GM03348 (cell line): ENCODE results near the gene NMNAT1.
A peak's percentile ranks its signal among the peaks of the same experiment; 100 is the strongest.
"Not testable (repeated sequence)": the region's sequence is repeated elsewhere in the genome, so short reads cannot be mapped to it uniquely, and the experiment has no call there.

Experiments
- DNase-seq: peaks from one replicate; pipeline ENCODE4 v3.0.0; 2012; ENCODE audit warnings: low spot score

The NMNAT1 gene

GRCh38 chr1:9942939-9943788 is at the start of gene NMNAT1, which contains the start of gene LZIC:
TSS of gene NMNAT1 (plus strand) at chr1:9943475. CDS start at chr1:9972074, 28,599 bp downstream.
TSS of gene LZIC (minus strand) at chr1:9943391. CDS start at chr1:9936619, 6,772 bp downstream.
- DNase-seq: peak; percentile 97

GRCh38 chr1:9894115-9894514 is 49.2 kb upstream of the NMNAT1 start:
- DNase-seq: no peak

DNA sequence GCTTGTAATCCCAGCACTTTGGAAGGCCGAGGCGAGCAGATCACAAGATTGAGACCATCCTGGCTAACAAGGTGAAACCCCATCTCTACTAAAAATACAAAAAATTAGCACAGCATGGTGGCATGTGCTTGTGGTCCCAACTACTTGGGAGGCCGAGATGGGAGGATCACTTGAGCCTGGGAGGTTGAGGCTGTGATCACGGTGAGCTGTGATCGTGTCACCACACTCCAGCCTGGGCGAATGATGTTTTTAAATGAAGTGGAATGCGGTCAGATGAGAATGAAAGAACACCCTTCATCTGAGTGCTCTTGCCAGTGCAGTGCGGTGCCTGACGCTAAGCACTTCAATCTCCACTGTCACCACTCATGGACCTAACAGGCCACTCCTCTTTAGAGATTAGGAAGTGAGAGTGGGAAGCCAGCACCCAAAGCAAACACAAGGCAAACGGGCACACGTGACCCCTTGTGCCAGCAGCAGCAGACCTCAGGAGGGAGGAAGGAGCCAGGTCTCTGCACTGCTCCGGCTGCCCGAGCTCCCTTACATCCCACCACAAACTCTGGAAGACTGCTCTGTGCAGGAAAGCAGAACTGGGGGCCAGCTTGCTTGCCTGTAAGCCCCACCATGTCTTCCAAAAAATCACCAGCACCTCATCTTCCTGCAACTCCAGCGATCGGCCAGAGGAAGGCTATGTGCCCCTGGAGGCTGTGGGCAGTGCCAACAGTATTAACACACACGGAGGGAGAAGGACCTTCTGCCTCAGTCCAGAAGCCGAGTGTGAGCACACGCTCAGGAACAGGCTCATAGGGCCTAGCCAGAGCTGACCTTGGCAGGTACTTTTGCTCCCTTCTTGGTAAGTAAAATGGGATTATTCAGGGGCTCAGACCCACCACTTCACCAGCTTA is 42.9 kb upstream of the NMNAT1 start:
- no peak for DNase-seq

- no peak for DNase-seq
These were observed 41.9 kb upstream of the NMNAT1 start for GRCh38 chr1:9901148-9902059.

GRCh38 chr1:9902060-9902452 is 41.2 kb upstream of the NMNAT1 start:
- DNase-seq: no peak

GRCh38 chr1:9903801-9904527 is 39.3 kb upstream of the NMNAT1 start:
- DNase-seq: no peak

DNA sequence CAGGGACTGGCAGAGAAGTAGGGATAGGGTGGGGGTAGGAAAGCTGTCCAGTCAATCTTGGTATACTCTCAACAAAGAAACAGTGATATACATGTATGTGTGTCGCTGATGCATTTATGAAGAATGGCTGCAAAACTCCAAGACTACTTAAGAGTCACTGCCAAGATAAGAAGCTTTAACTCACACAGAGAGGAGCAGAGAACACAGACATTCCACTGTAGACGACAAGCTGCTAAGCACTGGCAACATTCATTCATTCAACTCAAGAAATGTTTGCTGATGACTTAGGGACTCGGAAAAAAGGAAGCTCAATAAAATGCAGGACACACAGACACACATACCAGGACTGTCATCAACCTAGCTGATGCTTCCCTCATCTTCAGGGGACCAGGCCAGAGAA is 38.7 kb upstream of the NMNAT1 start:
- no peak for DNase-seq

DNA sequence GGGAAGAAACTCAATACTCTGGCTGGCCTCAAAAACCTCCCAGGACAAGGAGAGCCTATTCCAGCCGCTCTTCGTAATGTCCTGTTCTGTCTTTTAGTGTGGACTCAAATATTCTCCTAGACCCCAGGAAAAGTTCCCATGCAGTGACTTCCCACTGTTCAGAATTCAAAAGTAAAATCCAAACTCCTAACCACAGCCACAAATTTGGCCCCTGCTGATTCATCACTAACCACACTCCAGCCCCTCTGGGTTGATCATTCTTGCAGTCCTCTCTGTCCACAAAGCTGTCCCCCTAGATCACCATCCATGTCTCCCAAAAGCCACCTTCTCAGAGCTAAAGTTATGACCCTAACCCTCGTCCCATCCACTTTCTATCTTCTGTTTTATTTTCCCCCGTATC is 38.3 kb upstream of the NMNAT1 start:
- DNase-seq: no peak

GRCh38 chr1:9906466-9906865 is 36.8 kb upstream of the NMNAT1 start:
- no peak for DNase-seq

DNA sequence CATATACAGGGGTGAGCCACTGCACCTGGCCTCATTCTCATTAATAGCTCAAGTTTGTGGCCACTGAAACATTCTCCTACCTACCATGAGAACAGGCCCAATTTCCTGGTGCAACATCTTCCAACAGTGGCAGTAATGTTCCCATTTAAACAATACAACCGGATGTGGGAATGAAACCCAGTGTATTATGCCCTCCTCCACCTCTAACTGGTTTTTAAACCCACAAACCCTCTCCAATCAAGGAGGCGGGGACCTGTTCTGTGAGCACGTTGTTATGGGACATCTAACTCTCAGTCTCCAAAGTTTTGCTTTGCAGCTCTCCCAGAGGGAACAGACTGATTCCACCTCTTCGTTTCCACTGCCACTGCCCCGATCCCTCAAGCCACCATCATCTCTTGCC is 35.8 kb upstream of the NMNAT1 start:
- DNase-seq: no peak

GRCh38 chr1:9908871-9909233 is 34.4 kb upstream of the NMNAT1 start:
- no peak for DNase-seq

- DNase-seq: peak; percentile 19
These were observed 33.8 kb upstream of the NMNAT1 start for GRCh38 chr1:9909234-9910046.

DNA sequence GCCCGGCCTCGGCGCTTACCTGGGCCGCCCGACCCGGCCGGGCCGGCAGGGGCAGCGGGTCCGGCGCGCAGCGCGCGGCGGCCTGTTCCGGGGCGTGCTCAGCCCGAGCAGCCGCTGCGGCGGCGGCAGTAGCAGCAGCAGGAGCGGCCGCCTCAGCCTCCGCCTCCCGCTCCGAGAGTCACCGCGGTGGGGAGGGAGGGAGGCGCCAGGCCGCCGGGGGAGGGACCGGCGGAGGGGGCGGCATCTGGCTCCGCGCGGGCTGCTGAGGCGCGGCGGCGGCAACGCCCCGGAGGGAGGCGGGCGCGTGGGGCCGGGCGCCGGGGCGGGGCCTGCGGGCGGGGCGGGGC is 33.2 kb upstream of the NMNAT1 start, which contains the start of gene CTNNBIP1:
Gene CTNNBIP1 (minus strand): TSS at position 194 of the 347 bp plus-strand sequence. CDS start 38,205 bp downstream, outside the sequence.
- peak; percentile 99 for DNase-seq

GRCh38 chr1:9910423-9911178 is 32.7 kb upstream of the NMNAT1 start:
- peak; percentile 42 for DNase-seq

GRCh38 chr1:9912264-9912936 is 30.9 kb upstream of the NMNAT1 start:
- no peak for DNase-seq

- no peak for DNase-seq
These were observed 28.7 kb upstream of the NMNAT1 start for GRCh38 chr1:9914610-9914937.

GRCh38 chr1:9916452-9916851 is 26.8 kb upstream of the NMNAT1 start:
- no peak for DNase-seq

DNA sequence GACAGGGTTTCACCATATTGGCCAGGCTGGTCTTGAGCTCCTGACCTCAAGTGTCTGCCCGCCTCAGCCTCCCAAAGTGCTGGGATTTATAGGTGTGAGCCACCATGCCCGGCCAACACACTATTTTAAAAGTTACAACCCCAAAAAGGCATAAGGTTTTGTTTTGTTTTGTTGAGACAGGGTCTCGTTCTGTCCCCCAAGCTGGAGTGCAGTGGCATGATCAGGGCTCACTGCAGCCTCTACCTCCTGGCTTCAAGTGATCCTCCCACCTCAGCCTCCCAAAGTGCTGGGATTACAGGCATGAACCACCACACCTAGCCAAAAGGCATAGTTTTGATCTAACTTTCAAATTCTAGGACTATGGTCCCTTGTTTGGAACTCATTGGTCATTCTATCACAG is 25.8 kb upstream of the NMNAT1 start:
- not testable (repeated sequence) for DNase-seq

- no peak for DNase-seq
These were observed 25.4 kb upstream of the NMNAT1 start for GRCh38 chr1:9917901-9918300.
